HG03196 (cell line): ENCODE results near the gene EHMT1.
A peak's percentile ranks its signal among the peaks of the same experiment; 100 is the strongest.

Source experiments
- ATAC-seq: cut with Tn5 transposase; IDR thresholded peaks from one replicate; pipeline ENCODE4 v1.9.1; 2021; ENCODE audit not compliant: unreplicated experiment

Gene EHMT1

DNA sequence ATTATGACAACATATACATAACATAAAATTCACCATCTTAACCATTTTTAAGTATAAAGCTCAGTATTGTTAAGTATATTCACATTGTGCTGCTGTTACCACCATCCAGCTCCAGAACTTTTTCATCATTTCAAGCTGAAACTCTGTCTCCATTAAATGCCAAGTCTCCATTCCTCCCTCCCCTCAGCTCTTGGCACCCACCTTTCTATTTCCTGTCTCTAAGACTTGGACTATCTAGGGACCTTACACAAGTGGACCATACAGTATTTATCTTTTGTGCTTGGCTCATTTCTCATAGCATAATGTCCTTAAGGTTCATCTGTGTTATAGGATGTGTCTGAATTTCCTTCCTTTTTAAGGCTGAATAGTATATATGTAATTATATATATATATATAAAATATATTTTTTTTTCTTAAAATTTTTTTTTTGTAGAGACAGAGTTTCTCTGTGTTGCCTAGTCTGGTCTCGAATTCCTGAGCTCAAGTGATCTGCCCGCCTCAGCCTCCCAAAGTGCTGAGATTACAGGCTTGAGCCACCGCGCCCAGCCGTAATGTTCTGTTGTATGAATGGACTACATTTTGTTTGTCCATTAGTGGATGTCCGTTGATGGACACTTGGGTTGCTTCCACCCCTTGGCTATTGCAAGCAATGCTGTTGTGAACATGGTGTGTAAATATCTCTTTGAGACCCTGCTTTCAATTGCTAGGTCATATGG, 72.3 kb downstream of the EHMT1 start:
- ATAC-seq = no peak

DNA sequence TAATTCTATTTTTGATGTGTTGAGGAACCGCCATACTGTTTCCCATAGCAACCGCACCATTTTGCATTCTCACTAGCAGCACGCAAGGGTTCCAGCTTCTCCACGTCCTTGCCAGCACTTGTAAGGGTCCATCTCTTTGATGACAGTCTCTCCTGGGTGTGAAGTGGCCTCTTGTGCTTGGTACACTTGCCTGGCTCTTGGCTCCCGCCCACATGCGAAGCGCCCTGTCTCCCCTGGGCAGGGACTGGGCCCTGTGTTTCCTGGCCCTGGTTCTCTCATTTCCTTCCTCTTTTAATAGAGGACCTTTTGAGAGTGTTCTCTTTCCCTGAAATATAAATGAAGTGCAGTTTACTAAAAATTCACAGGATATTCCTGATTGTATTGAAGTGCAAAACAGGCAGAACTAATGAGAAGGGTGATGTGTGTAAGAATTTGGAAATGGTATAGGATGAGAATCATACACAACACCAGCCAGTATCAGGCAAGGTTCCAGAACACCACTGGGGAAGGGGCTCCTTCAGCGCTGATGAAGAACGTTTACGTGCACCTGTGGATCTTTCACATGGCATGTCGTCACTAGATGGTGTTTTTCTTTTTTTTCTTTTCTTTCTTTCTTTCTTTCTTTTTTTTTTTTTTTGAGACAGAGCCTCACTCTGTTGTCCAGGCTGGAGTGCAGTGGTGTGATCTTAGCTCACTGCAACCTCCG, 73.0 kb downstream of the EHMT1 start:
- ATAC-seq = no peak

DNA sequence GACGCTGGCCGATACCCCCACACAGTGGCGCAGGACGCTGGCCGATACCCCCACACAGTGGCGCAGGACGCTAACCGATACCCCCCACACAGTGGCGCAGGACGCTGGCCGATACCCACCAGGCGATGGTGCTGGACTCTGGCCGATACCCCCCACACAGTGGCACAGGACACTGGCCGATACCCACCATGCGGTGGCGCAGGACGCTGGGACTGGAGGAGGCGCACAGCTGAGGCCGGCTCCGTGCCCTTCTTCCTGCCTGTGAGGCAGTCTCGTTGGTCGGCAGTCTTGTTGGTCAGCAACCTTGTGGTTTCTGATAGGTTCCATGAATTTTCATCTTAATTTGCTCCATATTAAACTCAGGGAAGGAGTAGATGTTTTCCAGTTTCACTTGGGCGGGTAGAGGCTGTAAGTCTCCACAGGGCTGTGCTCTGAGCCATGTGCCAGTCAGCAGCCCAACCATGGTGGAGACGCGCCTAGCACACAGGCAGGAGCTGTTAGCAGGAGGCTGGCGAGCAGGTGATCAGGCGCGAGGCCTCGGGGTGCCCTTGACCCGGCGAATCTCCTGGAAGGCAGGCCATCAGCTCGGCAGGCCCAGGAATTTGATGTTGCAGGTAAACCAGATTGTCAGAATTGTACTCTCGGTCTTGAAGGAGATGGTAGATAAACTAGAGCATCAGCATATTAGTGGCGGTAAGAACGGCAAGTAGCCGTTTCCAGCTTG, 75.6 kb downstream of the EHMT1 start:
- ATAC-seq = no peak

DNA sequence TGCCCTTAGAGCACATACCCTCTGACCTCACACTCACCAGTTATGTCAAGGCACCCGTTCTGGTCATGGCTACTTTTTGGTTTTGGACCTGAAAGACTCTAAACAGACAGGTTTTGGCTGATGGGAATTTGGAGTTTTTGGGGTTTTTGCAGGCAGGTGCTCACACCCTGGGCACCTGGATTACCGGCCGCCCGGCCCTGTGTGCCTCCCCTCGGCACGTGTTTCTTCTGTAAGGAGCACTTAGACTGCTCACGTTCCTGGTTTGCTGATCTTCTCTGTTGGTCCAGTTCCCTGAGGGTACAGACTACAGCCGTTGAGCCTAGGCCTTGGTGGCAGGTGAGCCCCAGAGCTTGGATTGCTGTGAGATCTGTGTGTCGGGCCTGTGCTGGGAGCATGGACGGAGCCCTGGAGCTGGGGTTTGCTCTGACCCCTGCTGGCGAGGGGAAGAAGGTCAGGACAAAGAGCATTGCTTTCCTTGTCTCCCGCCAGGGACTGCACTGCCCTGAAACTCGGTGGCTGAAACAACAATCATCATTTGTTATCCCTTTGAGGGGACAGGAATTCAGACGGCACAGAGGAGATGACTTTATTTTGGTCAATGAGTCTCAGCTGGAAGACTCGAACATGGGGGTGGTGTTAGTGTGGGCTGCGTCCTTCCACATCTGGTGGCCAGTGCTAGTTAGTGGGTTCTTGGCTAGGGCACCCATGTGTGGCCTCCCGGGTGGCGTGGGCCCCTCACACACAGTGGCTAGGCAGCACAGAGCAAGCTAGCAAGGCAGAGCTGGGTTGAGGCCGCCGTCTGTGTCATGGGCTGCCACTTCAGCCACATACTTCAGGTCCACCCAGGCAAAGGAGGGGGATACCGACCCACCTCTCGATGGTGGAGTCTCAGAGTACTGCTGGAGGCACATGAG, 76.4 kb downstream of the EHMT1 start:
- no peak for ATAC-seq

DNA sequence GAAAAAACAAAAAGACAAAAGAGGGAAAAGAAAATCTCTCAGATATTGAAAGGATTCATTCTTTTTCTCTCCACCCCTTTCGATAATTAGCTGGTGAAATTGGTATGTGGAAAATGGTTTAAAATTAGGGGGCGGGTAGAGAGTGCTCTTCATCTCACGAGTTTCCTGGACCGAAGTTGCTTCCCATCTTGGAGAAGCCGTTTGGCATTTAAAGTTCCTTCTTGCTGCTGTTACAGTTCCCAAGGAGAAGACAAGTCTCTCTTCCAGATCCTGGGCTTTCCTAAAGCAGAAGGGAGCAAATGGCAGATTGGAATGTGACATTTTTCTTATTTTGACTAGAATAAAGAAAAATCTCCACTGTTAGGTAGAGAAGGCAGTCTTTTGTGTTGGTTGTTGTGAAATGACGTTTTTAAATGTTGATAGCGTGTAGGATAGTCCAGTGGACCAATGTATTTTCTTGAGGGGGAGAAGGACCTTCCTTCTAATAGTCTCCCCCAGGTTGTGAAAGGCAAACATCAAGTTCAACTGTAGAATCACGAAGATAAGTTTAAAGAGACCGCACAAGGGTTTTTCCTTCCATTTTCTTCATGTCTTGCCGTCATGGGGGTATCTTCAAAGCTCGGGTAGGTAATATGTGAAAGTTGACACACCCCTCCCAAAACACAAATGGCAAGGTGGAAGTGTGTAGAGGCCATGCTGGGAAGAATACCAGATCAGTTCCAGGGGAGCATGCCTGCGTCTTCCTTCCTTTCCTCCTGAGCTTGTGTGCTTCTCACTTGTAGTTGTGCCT, 77.5 kb downstream of the EHMT1 start:
- ATAC-seq = no peak

DNA sequence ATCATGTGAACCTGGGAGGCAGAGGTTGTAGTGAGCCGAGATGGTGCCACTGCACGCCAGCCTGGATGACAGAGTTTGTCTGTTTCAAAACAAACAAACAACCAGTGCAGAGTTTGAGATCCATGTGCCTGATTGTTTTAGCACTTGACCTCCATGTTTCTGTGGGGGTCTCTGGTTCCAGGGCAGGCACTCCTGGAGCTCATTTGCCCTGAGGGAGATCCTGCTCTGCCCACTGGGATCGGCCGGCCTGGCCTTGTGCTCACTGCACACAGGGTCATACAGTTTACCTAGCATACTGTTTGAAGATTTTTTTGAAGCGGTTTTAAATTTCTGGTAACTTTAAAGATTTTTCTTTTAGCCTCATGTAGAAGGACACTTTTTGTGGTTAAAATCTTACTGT, 78.4 kb downstream of the EHMT1 start:
- no peak for ATAC-seq

DNA sequence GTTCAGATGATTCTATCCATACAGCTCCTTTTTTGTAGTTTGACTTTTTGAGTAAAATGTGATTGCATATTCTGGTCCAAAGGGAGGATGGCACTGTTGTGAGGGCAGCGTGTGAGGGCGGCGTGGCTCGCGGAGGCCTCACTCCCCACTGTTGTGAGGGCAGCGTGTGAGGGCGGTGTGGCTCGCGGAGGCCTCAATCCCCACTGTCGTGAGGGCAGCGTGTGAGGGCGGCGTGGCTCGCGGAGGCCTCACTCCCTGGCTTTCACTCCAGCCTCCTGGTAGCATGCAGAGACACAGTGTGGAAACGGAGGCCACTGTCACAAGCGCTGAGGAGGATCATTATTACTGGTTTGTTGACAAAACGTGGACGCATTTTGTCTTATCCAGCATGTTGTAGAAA, 79.0 kb downstream of the EHMT1 start:
- ATAC-seq = no peak

DNA sequence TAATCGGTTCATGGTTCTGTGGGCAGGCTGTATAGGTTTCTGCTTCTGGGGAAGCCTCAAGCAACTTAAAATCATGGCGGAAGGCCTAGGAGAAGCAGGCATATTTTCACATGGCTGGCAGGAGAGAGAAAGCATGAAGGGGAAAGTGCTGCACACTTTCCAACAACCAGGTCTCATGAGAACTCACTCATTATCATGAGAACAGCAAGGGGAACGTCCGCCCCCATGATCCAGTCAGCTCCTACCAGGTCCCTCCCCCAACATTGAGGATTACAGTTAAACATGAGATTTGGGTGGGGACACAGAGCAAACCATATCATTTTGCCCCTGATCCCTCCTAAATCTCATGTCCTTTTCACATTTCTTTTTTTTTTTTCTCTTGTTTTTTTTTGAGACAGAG, 82.1 kb downstream of the EHMT1 start:
- ATAC-seq = no peak

DNA sequence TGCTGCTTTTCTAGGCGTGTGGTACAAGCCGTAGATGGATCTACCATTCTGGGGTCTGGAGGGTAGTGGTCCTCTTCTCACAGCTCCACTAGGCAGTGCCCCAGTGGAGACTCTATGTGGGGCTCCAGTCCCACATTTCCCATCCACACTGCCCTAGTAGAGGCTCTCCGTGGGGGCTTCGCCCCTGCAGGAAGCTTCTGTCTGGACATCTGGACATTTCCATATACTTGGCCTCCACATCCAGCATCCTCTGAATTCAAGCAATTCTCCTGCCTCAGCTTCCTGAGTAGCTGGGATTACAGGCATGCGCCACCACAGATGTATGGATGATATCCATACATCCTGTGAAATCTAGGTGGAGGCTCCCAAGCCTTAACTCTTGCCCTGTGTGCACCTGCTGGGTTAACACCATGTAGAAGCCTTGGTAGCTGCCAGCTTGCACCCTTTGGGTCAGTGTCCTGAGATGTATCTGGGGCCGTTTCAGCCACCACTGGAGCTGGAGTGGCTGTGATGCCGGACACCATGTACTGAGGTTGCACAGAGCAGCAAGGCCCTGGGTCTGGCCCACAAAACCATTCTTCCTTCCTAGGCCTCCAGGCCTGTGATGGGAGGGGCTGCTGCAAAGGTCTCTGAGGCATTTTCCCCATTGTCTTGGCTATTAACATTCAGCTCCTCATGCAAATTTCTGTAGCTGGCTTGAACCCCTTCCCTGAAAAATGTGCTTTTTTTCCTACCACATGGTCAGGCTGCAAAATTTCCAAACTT, 84.0 kb downstream of the EHMT1 start:
- no peak for ATAC-seq

DNA sequence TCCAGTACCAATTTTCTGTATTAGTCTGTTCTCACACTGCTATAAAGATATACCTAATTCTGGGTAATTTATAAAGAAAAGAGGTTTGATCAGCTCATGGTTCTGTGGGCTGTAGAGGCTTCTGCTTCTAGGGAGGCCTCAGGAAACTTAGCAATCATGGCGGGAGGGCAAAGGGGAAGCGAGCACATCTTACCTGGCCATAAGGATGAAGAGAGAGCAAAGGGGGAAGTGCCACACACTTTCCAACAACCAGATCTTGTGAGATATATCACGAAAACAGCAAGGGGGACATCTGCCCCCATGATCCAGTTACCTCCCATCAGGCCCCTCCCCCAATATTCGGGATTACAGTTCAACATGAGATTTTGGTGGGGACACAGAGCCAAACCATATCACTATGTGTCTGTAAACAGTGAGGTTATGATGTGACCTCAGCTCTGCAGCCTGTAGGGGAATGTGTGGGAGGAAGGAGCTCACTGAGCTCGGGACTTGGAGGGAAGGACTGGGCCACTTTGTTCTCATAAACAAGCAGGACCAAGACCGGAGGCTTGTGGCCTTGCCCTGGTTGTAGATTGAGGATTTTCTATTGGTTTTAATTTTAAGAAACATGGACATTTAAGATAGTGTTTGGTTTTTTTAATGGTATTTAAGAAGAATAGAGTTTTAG, 85.2 kb downstream of the EHMT1 start:
- ATAC-seq = no peak

DNA sequence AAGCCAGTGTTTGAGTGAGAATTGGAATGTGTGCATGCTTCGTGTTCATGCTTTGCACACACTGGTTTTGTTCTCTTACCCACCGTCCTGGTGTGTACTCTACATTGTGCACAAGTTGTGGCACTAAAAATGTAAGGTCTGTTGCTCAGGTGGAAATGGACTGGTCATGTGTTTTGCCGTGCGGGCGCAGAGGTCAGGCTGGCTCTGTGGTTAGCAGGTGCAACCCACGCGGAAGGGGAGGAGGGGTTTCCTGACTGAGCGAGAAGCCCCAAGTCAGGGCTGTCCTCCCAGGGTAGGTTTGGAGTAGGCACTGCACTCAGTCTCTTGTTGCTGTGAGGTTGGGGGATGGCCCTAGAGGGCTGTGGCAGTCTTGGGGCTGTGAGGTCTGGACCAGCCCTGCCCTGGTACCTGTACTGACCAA, 86.6 kb downstream of the EHMT1 start:
- peak; percentile 66 for ATAC-seq

DNA sequence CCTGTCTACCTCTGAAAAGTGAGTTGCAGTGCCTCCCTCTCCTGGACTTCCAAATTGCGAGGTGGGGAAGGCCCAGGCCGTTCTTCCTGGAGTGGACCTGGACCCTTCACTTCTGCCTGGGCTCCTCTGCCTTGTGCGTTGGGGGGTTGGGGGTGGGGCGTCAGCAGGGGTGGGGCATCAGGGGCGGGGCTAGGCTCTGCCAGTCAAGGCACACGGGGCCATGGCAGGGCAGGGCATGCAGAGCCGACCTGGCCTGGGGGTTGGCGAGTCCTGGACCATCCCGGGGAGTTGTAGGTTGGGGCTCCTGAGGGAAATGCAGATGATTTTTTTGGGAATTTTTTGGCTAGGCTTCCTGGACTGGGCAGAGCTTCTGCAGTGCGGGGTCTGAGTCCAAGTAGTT, 87.1 kb downstream of the EHMT1 start:
- peak; percentile 35 for ATAC-seq

DNA sequence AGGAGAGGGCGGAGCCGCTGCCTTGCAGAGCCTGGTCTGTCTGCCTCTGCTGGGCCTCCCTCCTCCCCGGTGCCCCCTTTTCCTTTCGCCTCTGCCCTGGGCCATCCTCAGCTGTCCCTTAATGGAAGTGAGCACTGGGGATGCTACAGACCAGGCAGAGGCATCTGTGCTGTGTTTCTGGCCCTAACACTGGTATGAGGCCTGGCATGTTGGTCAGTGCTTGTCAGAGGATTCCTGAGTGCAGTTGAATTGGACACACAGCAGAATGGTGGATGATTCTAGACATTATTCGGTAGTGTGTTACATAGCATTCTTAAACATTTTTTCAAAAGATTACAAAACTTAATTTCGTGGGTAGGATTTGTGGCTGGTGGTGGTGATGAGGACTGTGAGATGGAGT, 88.6 kb downstream of the EHMT1 start:
- no peak for ATAC-seq

DNA sequence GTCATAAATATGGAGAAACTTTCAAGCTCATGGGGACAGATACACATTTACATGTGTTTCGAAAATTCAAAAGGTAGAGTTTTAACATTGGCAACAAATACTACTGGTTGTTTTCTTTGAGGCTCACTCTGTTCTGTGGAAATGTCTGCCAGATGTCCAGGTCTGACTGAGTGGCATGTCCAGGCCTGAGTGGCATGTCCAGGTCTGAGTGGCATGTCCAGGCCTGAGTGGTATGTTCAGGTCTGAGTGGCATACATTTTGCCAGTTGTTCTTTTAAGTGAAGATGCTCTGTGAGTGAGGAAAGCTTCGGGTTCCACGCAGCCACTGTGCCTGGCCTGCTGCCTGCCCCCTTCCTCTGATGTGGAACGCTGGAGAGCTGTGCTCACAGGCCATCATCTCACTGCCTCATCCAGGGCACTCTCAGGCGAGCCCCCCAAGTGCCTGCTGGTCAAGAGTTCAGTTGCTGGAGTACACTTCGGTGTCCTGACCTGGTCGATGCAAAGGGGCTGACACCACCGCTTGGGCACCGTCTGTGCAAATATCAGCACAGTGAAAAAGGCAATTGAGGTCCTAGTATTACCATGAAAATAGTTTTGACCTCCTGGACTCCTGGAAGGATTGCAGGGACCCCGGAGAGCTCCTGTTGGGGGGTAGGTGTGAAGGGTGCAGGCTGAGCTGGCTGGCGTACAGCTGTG, 89.9 kb downstream of the EHMT1 start:
- no peak for ATAC-seq

DNA sequence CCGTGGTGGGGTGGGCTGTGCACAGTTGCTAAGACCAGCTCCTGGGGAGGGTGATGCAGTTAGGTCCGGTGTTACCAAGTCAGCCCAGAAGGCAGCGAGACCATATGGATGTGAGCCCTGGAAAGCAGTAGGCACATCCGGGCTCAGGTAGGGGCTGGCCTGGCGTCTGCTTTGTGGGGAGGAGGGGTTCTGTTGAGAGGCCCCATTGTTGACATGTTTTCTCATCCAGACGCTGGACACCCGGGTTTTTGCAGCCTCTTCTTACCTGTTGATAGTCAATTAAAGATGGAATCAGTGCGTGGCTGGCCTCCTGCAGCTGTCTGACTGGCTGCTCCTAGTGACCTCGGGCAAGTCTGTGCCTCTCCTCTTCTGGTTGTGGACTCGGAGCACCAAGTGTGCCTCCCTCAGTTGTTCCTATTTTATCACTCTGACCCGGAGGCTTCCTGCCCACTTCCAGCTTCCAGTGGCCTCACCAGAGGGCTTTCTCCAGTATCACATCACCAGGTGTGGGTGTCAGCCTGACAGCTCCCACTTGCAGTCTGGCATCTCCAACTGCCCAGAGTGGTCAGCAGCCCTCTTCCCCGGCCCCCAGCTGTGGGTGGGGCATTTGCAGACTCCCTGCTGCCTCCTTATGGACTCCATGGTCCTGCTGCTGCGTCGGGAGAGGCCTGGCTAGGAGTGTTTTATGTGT, 90.8 kb downstream of the EHMT1 start:
- ATAC-seq = no peak

DNA sequence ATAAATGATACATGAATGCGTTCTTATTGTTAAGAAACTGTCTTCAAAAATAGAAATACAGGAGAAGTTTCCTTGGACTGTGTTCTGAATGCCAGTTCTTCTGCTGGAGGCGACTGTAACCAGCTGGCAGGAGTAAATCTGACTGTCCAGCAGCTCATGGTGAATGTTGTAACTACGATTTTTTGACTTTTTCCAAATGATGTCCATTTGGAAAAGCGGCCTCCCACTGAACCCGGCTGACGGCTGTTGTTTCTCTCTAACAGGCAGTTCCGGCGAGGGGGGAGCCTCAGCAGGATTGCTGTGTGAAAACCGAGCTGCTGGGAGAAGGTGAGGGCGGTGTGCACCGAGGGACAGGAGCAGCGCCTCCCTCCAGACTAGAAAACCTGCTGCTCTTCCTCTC, 91.9 kb downstream of the EHMT1 start:
- ATAC-seq = no peak

DNA sequence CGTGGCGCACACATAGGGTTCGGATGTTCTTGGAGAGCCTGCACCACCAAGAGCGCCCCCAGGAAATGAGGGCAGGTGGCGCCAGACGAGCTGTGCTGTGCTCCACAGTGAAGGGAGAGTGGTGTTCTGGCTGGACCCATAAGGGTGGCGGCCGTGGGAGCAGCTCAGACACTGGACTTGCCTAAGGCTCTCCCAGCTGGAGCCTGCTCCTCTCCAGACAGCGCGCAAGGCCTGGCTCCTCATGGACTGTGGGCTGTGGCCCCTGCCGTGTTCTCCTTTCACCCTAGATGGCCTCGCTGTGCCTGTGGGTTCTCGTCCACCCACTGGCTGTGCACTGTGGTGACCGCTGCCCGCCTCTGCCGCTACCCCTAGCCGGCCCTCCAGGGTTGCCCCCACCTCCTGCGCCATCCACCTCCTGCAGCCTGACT, 92.9 kb downstream of the EHMT1 start:
- ATAC-seq = no peak

DNA sequence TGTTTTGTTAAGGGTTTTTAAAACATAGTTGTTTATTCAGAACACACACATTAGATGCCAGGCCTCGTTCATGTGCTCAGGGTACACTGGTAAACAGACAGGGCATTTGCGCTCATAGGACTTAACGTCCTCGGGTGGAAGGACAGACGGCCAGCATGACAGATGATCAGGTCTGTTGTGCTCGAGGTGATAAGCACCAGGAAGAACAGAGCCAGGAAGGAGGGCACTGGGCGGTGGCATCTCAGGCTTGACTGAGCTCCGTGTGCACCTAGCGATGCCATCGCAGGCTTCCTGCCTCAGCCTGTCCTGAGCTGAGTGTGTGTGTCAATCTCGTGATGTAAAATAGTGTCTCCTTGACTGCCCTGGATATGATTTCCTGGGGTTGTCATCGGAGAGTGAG, 96.5 kb downstream of the EHMT1 start:
- no peak for ATAC-seq
